ENCODE results near the gene CISTR. TPM values are rescaled to one million over a fixed set of nuclear protein-coding genes. Genes with fewer than 3 reads are reported as not detected.
"Not testable (repeated sequence)": the region's sequence is repeated elsewhere in the genome, so short reads cannot be mapped to it uniquely, and the experiment has no call there.

Gene CISTR
- total RNA-seq, 1 experiment from 2014 or later: not detected

- DNase-seq (ENCODE audit: low read depth): no peak
These were observed 32.1 kb downstream of the CISTR start for GRCh38 chr12:53719649-53720048.

- not testable (repeated sequence) for DNase-seq (ENCODE audit: low read depth)
These were observed 33.2 kb downstream of the CISTR start for GRCh38 chr12:53718567-53718966.

GRCh38 chr12:53717319-53717718 is 34.5 kb downstream of the CISTR start:
- no peak for DNase-seq (ENCODE audit: low read depth)

GRCh38 chr12:53714004-53714403 is 37.8 kb downstream of the CISTR start:
- no peak for DNase-seq (ENCODE audit: low read depth)

- no peak for DNase-seq (ENCODE audit: low read depth)
These were observed 38.3 kb downstream of the CISTR start for GRCh38 chr12:53713516-53713915.

- DNase-seq (ENCODE audit: low read depth): no peak
These were observed 39.6 kb downstream of the CISTR start for GRCh38 chr12:53712059-53712643.

- DNase-seq (ENCODE audit: low read depth): no peak
These were observed 41.7 kb downstream of the CISTR start for GRCh38 chr12:53710091-53710490.

GRCh38 chr12:53709671-53710070 is 42.1 kb downstream of the CISTR start:
- DNase-seq (ENCODE audit: low read depth): no peak

- DNase-seq (ENCODE audit: low read depth): no peak
These were observed 45.7 kb downstream of the CISTR start for GRCh38 chr12:53706080-53706479.

GRCh38 chr12:53703756-53704155 is 48.0 kb downstream of the CISTR start:
- DNase-seq (ENCODE audit: low read depth): no peak

GRCh38 chr12:53701518-53702264 is 50.1 kb downstream of the CISTR start:
- peak; percentile 53 for DNase-seq (ENCODE audit: low read depth)

GRCh38 chr12:53700567-53700966 is 51.2 kb downstream of the CISTR start:
- DNase-seq (ENCODE audit: low read depth): no peak

GRCh38 chr12:53699678-53700025 is 52.1 kb downstream of the CISTR start:
- no peak for DNase-seq (ENCODE audit: low read depth)

- no peak for DNase-seq (ENCODE audit: low read depth)
These were observed 52.7 kb downstream of the CISTR start for GRCh38 chr12:53698948-53699677.

- DNase-seq (ENCODE audit: low read depth): no peak
These were observed 55.0 kb downstream of the CISTR start for GRCh38 chr12:53696655-53697331.

Other genes starting within 250 kb of the CISTR start
- gene NPFF, start 244.5 kb downstream of the CISTR start, total RNA-seq (2014; rRNA removed; shearing (Covaris generic)): not detected in 2 replicates
- gene ATF7, start 125.6 kb downstream of the CISTR start, total RNA-seq (2014; rRNA removed; shearing (Covaris generic)): 6.4 and 8.9 TPM in 2 replicates
- 318 and 375 TPM in 2 replicates for gene ATP5MC2, start 75.9 kb downstream of the CISTR start, total RNA-seq (2014; rRNA removed; shearing (Covaris generic))
- gene CALCOCO1, start 24.5 kb downstream of the CISTR start, total RNA-seq (2014; rRNA removed; shearing (Covaris generic)): 27.4 and 47.0 TPM in 2 replicates
- 0.48 and 0.78 TPM in 2 replicates for gene HOXC13, start 186.9 kb upstream of the CISTR start, total RNA-seq (2014; rRNA removed; shearing (Covaris generic))
- gene HOXC12, start 202.9 kb upstream of the CISTR start, total RNA-seq (2014; rRNA removed; shearing (Covaris generic)): not detected in 2 replicates
- gene HOXC11, start 221.1 kb upstream of the CISTR start, total RNA-seq (2014; rRNA removed; shearing (Covaris generic)): 0.10 and 0.36 TPM in 2 replicates
- gene HOTAIR, start 223.0 kb upstream of the CISTR start, total RNA-seq (2014; rRNA removed; shearing (Covaris generic)): not detected in 2 replicates
- gene HOXC10, start 233.2 kb upstream of the CISTR start, total RNA-seq (2014; rRNA removed; shearing (Covaris generic)): 4.0 and 5.1 TPM in 2 replicates
- 4.3 and 5.9 TPM in 2 replicates for gene HOXC9, start 248.2 kb upstream of the CISTR start, total RNA-seq (2014; rRNA removed; shearing (Covaris generic))

Data from RPMI7951 (cell line).